CD4-positive, alpha-beta T cell treated with Interleukin-17A for 1 hour (primary cell): ENCODE data around the gene OMA1.
"Not testable (repeated sequence)": the region's sequence is repeated elsewhere in the genome, so short reads cannot be mapped to it uniquely, and the experiment has no call there.

Experiments used
- DNase-seq: peaks from one replicate; pipeline ENCODE4 v3.0.0-alpha.2; 2020

OMA1 gene

GRCh38 chr1:58546520-58547308 is at the start of gene OMA1:
Gene OMA1, minus strand, starts transcription at chr1:58546726. Its CDS starts 7,432 bp downstream, at chr1:58539294.
- DNase-seq: peak; percentile 97

- DNase-seq: no peak
Measured at GRCh38 chr1:58594546-58594945, 48.0 kb upstream of the OMA1 start.

- no peak for DNase-seq
Measured at GRCh38 chr1:58592522-58593134, 46.1 kb upstream of the OMA1 start.

- DNase-seq: no peak
Measured at GRCh38 chr1:58591806-58592205, 45.3 kb upstream of the OMA1 start.

- no peak for DNase-seq
Measured at GRCh38 chr1:58590019-58590418, 43.5 kb upstream of the OMA1 start.

- no peak for DNase-seq
Measured at GRCh38 chr1:58588396-58588795, 41.9 kb upstream of the OMA1 start.

GRCh38 chr1:58587667-58588066 is 41.1 kb upstream of the OMA1 start:
- DNase-seq: no peak

GRCh38 chr1:58586271-58586670 is 39.7 kb upstream of the OMA1 start:
- DNase-seq: no peak

- no peak for DNase-seq
Measured at GRCh38 chr1:58585581-58586151, 39.1 kb upstream of the OMA1 start.

GRCh38 chr1:58585166-58585565 is 38.6 kb upstream of the OMA1 start:
- no peak for DNase-seq

GRCh38 chr1:58584082-58584895 is 37.8 kb upstream of the OMA1 start:
- DNase-seq: no peak

- DNase-seq: no peak
Measured at GRCh38 chr1:58583496-58583895, 37.0 kb upstream of the OMA1 start.

- DNase-seq: not testable (repeated sequence)
Measured at GRCh38 chr1:58582143-58582542, 35.6 kb upstream of the OMA1 start.

GRCh38 chr1:58581641-58582040 is 35.1 kb upstream of the OMA1 start:
- no peak for DNase-seq

GRCh38 chr1:58580186-58580585 is 33.7 kb upstream of the OMA1 start:
- DNase-seq: no peak

GRCh38 chr1:58577654-58578030 is 31.1 kb upstream of the OMA1 start:
- no peak for DNase-seq

- no peak for DNase-seq
Measured at GRCh38 chr1:58576727-58577653, 30.5 kb upstream of the OMA1 start, which contains the start of gene TACSTD2. Gene TACSTD2, minus strand, starts transcription at chr1:58577252. Its CDS starts 96 bp downstream, at chr1:58577156.

- DNase-seq: no peak
Measured at GRCh38 chr1:58576325-58576726, 29.8 kb upstream of the OMA1 start.

- DNase-seq: no peak
Measured at GRCh38 chr1:58575551-58576324, 29.2 kb upstream of the OMA1 start.

GRCh38 chr1:58574816-58575215 is 28.3 kb upstream of the OMA1 start:
- DNase-seq: no peak
